Nephron (organoid): ENCODE data around the gene RGS6.
A peak's percentile ranks its signal among the peaks of the same experiment; 100 is the strongest.

Experiments used
- H3K27ac Mint-ChIP-seq, 3 experiments: 2 replicates each; pipeline ENCODE4 v1.8.0; 2020; ENCODE audit warnings: mixed read lengths in 3 of 3, mild to moderate bottlenecking in 2 of 3, moderate library complexity in 1 of 3
- H3K27me3 Mint-ChIP-seq: 2 replicates; pipeline ENCODE4 v1.8.0; 2021; ENCODE audit warnings: low read depth, mild to moderate bottlenecking, moderate library complexity, mixed read lengths
- H3K36me3 Mint-ChIP-seq: 2 replicates; pipeline ENCODE4 v1.8.0; 2020; ENCODE audit warnings: low read depth, mixed read lengths
- H3K4me1 Mint-ChIP-seq: 2 replicates; pipeline ENCODE4 v1.8.0; 2020; ENCODE audit warnings: mixed read lengths
- H3K4me3 Mint-ChIP-seq, 3 experiments: 2 replicates each; pipeline ENCODE4 v1.8.0; 2020; ENCODE audit warnings: mild to moderate bottlenecking in 3 of 3, mixed read lengths in 3 of 3, moderate library complexity in 2 of 3
- H3K9me3 Mint-ChIP-seq: 2 replicates; pipeline ENCODE4 v1.8.0; 2020; ENCODE audit warnings: mixed read lengths
- TF ChIP-seq, protein P1 (sequence below), 3 experiments: fragments of 200-600 bp; sonication (generic); IDR thresholded peaks; one replicate each; pipeline ENCODE4 v1.5.0; 2021; ENCODE audit warnings: antibody characterized with exemption in 3 of 3; ENCODE audit not compliant: unreplicated experiment in 3 of 3

Gene RGS6

GRCh38 chr14:72336311-72336980 lies 404.2 kb downstream of the RGS6 start:
- peaks cover 37% of the 10 kb centered on the region for H3K4me1 Mint-ChIP-seq
- H3K4me3 Mint-ChIP-seq: no peak overlapping the region
- no peaks in the 10 kb centered on the region for H3K36me3 Mint-ChIP-seq
- peaks cover 2% of the 10 kb centered on the region for H3K9me3 Mint-ChIP-seq
- H3K27ac Mint-ChIP-seq: peak overlapping the region; percentile 3 to 13 (median 9)
- TF ChIP-seq, protein P1, sequence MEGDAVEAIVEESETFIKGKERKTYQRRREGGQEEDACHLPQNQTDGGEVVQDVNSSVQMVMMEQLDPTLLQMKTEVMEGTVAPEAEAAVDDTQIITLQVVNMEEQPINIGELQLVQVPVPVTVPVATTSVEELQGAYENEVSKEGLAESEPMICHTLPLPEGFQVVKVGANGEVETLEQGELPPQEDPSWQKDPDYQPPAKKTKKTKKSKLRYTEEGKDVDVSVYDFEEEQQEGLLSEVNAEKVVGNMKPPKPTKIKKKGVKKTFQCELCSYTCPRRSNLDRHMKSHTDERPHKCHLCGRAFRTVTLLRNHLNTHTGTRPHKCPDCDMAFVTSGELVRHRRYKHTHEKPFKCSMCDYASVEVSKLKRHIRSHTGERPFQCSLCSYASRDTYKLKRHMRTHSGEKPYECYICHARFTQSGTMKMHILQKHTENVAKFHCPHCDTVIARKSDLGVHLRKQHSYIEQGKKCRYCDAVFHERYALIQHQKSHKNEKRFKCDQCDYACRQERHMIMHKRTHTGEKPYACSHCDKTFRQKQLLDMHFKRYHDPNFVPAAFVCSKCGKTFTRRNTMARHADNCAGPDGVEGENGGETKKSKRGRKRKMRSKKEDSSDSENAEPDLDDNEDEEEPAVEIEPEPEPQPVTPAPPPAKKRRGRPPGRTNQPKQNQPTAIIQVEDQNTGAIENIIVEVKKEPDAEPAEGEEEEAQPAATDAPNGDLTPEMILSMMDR (IDR thresholded peaks at IDR 0.05; ENCODE audit: unreplicated experiment in 3 of 3): no peak
- peaks cover 13% of the 10 kb centered on the region for H3K27me3 Mint-ChIP-seq

DNA sequence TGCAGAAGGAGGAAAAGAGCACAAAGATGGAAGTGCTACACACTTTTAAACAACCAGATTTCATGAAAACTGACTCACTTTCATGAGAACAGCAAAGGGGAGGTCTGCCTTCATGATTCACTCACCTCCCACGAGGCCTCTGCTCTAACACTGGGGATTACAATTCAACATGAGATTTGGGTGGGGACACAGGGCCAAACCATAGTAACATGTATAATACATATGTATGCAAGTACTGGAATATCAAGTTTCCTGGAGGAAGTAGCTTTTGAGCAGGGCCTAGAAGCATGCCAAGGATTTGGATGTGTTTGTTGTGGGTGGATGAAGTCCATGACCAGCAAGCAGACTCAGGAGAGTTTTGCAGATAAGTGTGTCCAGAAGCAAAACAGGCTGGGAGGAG lies 409.0 kb downstream of the RGS6 start:
- Mint-ChIP-seq H3K27ac (peak overlapping the region in 2 of 3 experiments; percentile 11 to 66), H3K4me3 (no peak overlapping the region), H3K27me3 (peaks cover 3% of the 10 kb centered on the region), H3K36me3 (no peaks in the 10 kb centered on the region), H3K4me1 (peaks cover 13% of the 10 kb centered on the region), H3K9me3 (peaks cover 10% of the 10 kb centered on the region)
- TF ChIP-seq, protein P1 (IDR thresholded peaks at IDR 0.05; ENCODE audit: unreplicated experiment in 3 of 3): no peak

- no peak overlapping the region for H3K4me3 Mint-ChIP-seq
- no peaks in the 10 kb centered on the region for H3K36me3 Mint-ChIP-seq
- peak overlapping the region in 2 of 3 experiments; percentile 11 to 66 for H3K27ac Mint-ChIP-seq
- peaks cover 10% of the 10 kb centered on the region for H3K4me1 Mint-ChIP-seq
- peaks cover 10% of the 10 kb centered on the region for H3K9me3 Mint-ChIP-seq
- TF ChIP-seq, protein P1 (IDR thresholded peaks at IDR 0.05; ENCODE audit: unreplicated experiment in 3 of 3): no peak
- peaks cover 3% of the 10 kb centered on the region for H3K27me3 Mint-ChIP-seq
These were observed 409.5 kb downstream of the RGS6 start for GRCh38 chr14:72341686-72342085.

- H3K27ac Mint-ChIP-seq: no peak overlapping the region
- TF ChIP-seq, protein P1 (IDR thresholded peaks at IDR 0.05; ENCODE audit: unreplicated experiment in 3 of 3): no peak
- peaks cover 5% of the 10 kb centered on the region for H3K9me3 Mint-ChIP-seq
- no peak overlapping the region for H3K4me3 Mint-ChIP-seq
- H3K27me3 Mint-ChIP-seq: peaks cover 7% of the 10 kb centered on the region
- H3K4me1 Mint-ChIP-seq: no peaks in the 10 kb centered on the region
- H3K36me3 Mint-ChIP-seq: no peaks in the 10 kb centered on the region
These were observed 414.9 kb downstream of the RGS6 start for GRCh38 chr14:72347118-72347517.

- Mint-ChIP-seq H3K27me3 (peaks cover 7% of the 10 kb centered on the region), H3K27ac (no peak overlapping the region), H3K4me3 (no peak overlapping the region), H3K36me3 (no peaks in the 10 kb centered on the region), H3K9me3 (no peaks in the 10 kb centered on the region), H3K4me1 (no peaks in the 10 kb centered on the region)
- TF ChIP-seq, protein P1 (IDR thresholded peaks at IDR 0.05; ENCODE audit: unreplicated experiment in 3 of 3): no peak
These were observed 418.0 kb downstream of the RGS6 start for GRCh38 chr14:72350215-72350614.

- Mint-ChIP-seq H3K27ac (no peak overlapping the region), H3K4me1 (no peaks in the 10 kb centered on the region), H3K9me3 (no peaks in the 10 kb centered on the region), H3K4me3 (no peak overlapping the region), H3K27me3 (peaks cover 4% of the 10 kb centered on the region), H3K36me3 (no peaks in the 10 kb centered on the region)
- TF ChIP-seq, protein P1 (IDR thresholded peaks at IDR 0.05; ENCODE audit: unreplicated experiment in 3 of 3): no peak
These were observed 419.8 kb downstream of the RGS6 start for GRCh38 chr14:72352012-72352411.
